ENCODE measurements around the gene KLK15.

The KLK15 gene, protein sequence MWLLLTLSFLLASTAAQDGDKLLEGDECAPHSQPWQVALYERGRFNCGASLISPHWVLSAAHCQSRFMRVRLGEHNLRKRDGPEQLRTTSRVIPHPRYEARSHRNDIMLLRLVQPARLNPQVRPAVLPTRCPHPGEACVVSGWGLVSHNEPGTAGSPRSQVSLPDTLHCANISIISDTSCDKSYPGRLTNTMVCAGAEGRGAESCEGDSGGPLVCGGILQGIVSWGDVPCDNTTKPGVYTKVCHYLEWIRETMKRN

DNA sequence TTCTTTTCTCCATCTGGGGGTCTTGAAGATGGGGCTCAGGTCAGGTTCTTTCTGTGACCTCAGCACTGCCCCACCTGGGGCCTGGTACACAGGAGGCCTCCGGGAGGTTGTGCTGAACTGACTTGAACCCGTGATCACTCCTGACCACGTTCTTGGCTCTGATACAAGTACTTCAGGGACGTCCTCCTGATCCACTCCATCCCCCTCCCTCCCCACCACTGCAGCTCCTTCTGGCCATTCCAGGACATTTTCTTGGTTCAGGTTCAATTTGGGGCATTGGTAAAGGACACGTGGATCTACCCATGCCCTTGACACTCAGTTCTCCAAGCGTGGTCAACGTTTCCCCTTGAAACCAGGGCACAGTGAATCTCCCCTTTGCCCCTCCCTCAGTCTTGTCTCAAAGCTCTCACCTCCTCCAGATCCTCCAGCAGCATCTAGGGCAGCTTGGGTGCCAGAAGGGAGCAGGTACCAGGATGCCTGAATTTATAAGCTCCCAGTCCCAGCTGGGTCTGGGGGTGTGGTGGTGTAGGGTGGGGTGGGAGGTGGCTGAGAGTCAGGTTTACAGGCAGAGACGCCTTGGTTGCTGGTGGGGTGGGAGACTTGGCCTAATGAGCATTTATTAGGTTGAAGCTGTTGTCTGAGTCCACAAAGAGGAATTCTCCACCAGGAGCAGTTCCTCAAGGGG is at the start of gene KLK15:
TSS of gene KLK15 (minus strand) at position 458 of the 685 bp plus-strand sequence. CDS start 2,082 bp downstream, outside the sequence.
- DNase-seq (ENCODE audit: low read depth in 1 of 2, low spot score in 1 of 2): no peak

DNA sequence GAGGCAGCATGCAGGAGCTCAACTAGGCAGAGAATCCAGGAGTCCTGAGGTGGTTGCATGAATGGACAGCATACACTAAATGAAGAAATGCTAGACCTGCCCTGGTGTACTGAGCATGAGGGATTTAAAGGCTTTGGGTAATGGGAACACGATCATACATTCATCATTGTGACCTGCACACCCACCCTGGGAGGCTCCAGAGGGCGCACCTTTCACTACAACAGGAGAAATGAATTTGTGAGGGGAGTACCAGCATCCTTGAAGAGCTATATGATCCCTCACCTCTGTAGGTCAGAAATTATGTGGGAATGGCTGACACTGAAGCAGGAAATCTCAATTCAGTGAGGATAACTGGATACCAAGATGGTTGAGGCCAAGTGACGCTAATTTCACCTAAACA is 48.8 kb upstream of the KLK15 start:
- no peak for DNase-seq (ENCODE audit: low read depth in 1 of 2, low spot score in 1 of 2)

GRCh38 chr19:50880241-50880640 is 46.9 kb upstream of the KLK15 start:
- no peak for DNase-seq (ENCODE audit: low read depth in 1 of 2, low spot score in 1 of 2)

DNA sequence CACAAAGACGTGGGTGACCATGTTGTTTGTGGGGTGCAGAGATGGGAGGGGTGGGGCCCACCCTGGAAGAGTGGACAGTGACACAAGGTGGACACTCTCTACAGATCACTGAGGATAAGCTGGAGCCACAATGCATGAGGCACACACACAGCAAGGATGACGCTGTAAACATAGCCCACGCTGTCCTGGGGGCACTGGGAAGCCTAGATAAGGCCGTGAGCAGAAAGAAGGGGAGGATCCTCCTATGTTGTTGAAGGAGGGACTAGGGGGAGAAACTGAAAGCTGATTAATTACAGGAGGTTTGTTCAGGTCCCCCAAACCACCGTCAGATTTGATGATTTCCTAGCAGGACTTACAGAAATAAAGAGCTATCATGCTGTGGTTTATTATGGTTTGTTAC is 45.5 kb upstream of the KLK15 start:
- DNase-seq (ENCODE audit: low read depth in 1 of 2, low spot score in 1 of 2): no peak

- no peak for DNase-seq (ENCODE audit: low read depth in 1 of 2, low spot score in 1 of 2)
These were observed 44.0 kb upstream of the KLK15 start for GRCh38 chr19:50877338-50877737.

DNA sequence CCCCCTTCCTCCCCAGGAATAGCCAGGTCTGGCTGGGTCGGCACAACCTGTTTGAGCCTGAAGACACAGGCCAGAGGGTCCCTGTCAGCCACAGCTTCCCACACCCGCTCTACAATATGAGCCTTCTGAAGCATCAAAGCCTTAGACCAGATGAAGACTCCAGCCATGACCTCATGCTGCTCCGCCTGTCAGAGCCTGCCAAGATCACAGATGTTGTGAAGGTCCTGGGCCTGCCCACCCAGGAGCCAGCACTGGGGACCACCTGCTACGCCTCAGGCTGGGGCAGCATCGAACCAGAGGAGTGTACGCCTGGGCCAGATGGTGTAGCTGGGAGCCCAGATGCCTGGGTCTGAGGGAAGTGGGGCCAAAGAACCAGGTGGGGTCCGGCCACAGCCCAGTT is 43.1 kb upstream of the KLK15 start:
- DNase-seq (ENCODE audit: low read depth in 1 of 2, low spot score in 1 of 2): no peak

- no peak for DNase-seq (ENCODE audit: low read depth in 1 of 2, low spot score in 1 of 2)
These were observed 42.5 kb upstream of the KLK15 start for GRCh38 chr19:50875795-50876422.

DNA sequence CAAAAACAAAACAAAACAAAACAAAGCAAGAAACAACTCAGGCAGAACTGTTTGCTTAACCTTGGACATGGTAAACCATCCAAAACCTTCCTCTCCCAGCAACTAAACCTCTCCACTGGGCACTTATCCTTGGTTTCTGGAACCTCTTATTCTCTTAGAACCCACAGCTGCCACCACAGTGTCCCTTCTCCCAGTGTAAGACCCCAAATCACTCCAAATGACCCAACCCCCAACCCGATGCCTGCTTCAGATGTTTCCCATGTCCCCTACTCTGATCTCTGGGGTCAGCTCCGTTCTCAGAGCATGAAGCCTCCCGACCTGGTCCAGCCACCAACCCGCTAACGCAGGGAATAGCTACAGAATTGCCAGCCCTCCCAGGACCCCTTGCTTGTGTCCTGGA is 40.8 kb upstream of the KLK15 start:
- no peak for DNase-seq (ENCODE audit: low read depth in 1 of 2, low spot score in 1 of 2)

- no peak for DNase-seq (ENCODE audit: low read depth in 1 of 2, low spot score in 1 of 2)
These were observed 39.7 kb upstream of the KLK15 start, which contains the start of gene KLK2 for GRCh38 chr19:50873056-50873455. Gene KLK2 (plus strand): TSS chr19:50873439. CDS start chr19:50873474, 35 bp downstream.

- no peak for DNase-seq (ENCODE audit: low read depth in 1 of 2, low spot score in 1 of 2)
These were observed 37.2 kb upstream of the KLK15 start for GRCh38 chr19:50870417-50871089.

DNA sequence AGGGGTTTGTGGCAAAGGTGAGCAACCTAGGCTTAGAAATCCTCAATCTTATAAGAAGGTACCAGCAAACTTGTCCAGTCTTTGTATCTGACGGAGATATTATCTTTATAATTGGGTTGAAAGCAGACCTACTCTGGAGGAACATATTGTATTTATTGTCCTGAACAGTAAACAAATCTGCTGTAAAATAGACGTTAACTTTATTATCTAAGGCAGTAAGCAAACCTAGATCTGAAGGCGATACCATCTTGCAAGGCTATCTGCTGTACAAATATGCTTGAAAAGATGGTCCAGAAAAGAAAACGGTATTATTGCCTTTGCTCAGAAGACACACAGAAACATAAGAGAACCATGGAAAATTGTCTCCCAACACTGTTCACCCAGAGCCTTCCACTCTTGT is 36.1 kb upstream of the KLK15 start:
- DNase-seq (ENCODE audit: low read depth in 1 of 2, low spot score in 1 of 2): no peak

DNA sequence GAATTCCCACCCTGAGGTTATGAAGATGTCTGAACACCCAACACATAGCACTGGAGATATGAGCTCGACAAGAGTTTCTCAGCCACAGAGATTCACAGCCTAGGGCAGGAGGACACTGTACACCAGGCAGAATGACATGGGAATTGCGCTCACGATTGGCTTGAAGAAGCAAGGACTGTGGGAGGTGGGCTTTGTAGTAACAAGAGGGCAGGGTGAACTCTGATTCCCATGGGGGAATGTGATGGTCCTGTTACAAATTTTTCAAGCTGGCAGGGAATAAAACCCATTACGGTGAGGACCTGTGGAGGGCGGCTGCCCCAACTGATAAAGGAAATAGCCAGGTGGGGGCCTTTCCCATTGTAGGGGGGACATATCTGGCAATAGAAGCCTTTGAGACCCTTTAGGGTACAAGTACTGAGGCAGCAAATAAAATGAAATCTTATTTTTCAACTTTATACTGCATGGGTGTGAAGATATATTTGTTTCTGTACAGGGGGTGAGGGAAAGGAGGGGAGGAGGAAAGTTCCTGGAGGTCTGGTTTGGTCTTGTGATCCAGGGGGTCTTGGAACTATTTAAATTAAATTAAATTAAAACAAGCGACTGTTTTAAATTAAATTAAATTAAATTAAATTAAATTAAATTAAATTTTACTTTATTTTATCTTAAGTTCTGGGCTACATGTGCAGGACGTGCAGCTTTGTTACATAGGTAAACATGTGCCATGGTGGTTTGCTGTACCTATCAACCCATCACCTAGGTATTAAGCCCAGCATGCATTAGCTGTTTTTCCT is 28.3 kb upstream of the KLK15 start:
- DNase-seq (ENCODE audit: low read depth in 1 of 2, low spot score in 1 of 2): no peak

DNA sequence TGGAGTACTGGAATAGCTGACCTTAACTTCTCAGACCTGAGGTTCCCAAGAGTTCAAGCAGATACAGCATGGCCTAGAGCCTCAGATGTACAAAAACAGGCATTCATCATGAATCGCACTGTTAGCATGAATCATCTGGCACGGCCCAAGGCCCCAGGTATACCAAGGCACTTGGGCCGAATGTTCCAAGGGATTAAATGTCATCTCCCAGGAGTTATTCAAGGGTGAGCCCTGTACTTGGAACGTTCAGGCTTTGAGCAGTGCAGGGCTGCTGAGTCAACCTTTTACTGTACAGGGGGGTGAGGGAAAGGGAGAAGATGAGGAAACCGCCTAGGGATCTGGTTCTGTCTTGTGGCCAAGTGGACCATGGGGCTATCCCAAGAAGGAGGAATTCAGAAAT is 27.6 kb upstream of the KLK15 start:
- no peak for DNase-seq (ENCODE audit: low read depth in 1 of 2, low spot score in 1 of 2)

- DNase-seq (ENCODE audit: low read depth in 1 of 2, low spot score in 1 of 2): no peak
These were observed 26.5 kb upstream of the KLK15 start for GRCh38 chr19:50859849-50860248.

- DNase-seq (ENCODE audit: low read depth in 1 of 2, low spot score in 1 of 2): no peak
These were observed 25.5 kb upstream of the KLK15 start for GRCh38 chr19:50858886-50859285.

DNA sequence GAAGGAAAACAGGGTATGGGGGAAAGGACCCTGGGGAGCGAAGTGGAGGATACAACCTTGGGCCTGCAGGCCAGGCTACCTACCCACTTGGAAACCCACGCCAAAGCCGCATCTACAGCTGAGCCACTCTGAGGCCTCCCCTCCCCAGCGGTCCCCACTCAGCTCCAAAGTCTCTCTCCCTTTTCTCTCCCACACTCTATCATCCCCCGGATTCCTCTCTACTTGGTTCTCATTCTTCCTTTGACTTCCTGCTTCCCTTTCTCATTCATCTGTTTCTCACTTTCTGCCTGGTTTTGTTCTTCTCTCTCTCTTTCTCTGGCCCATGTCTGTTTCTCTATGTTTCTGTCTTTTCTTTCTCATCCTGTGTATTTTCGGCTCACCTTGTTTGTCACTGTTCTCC is 24.0 kb upstream of the KLK15 start:
- no peak for DNase-seq (ENCODE audit: low read depth in 1 of 2, low spot score in 1 of 2)

GRCh38 chr19:50854636-50855410 is 21.4 kb upstream of the KLK15 start, which contains the start of gene KLK3:
Gene KLK3 (plus strand): TSS chr19:50854915. CDS start chr19:50854956, 41 bp downstream.
- DNase-seq (ENCODE audit: low read depth in 1 of 2, low spot score in 1 of 2): no peak

GRCh38 chr19:50851620-50852019 is 18.2 kb upstream of the KLK15 start:
- DNase-seq (ENCODE audit: low read depth in 1 of 2, low spot score in 1 of 2): no peak

DNA sequence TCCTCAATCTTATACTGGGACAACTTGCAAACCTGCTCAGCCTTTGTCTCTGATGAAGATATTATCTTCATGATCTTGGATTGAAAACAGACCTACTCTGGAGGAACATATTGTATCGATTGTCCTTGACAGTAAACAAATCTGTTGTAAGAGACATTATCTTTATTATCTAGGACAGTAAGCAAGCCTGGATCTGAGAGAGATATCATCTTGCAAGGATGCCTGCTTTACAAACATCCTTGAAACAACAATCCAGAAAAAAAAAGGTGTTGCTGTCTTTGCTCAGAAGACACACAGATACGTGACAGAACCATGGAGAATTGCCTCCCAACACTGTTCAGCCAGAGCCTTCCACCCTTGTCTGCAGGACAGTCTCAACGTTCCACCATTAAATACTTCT is 17.4 kb upstream of the KLK15 start:
- no peak for DNase-seq (ENCODE audit: low read depth in 1 of 2, low spot score in 1 of 2)

DNA sequence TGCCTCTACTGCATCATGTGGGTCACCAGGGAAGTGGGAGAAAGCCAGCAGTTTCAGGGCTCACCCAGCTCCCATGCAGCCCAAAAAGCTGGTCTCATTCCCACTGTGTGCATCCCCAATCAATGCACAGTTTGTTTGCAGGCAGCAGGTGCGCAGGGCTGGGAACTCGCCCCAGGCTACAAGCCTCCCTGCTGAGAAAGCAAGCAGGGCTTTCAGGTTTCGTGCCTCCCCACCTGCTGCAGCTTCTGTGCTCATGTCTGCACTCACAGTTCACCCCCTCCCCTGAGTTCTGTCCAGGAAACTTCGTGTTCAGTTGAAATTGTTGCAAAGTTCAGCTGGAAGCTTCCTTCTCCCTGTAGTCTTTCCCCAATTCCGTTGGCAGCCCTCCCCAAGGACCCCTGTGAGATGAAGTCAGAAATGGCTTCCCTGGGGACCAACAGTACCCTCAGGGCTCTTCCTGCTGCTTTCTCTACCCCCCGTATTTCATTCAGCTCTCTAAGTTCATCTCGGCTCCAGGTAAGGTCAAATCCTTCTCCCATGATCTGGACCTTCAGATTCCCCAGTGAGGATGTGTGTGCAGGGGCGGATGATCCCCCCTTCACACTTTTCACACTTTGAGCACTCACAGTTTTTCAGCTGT is 11.0 kb upstream of the KLK15 start:
- no peak for DNase-seq (ENCODE audit: low read depth in 1 of 2, low spot score in 1 of 2)
